HEK293 (cell line): ENCODE results near the gene ELFN1.
A peak's percentile ranks its signal among the peaks of the same experiment; 100 is the strongest.

Experiments used
- AEBP2 ChIP-seq: fragments of 450-650 bp; formaldehyde crosslinking; IDR thresholded peaks from 2 replicates; pipeline ENCODE4 v1.5.1; 2016; ENCODE audit warnings: missing biosample characterization, missing genetic modification characterization, borderline replicate concordance
- BCL11B ChIP-seq: fragments of 450-650 bp; formaldehyde crosslinking; IDR thresholded peaks from 2 replicates; pipeline ENCODE4 v1.5.1; 2016; ENCODE audit warnings: low read depth, missing biosample characterization, missing genetic modification characterization
- MZF1 ChIP-seq: fragments of 450-650 bp; formaldehyde crosslinking; IDR thresholded peaks from 2 replicates; pipeline ENCODE4 v1.5.1; 2017; ENCODE audit warnings: missing biosample characterization, missing genetic modification characterization, borderline replicate concordance
- PATZ1 ChIP-seq: fragments of 450-650 bp; formaldehyde crosslinking; IDR thresholded peaks from 2 replicates; pipeline ENCODE4 v1.5.1; 2016; ENCODE audit warnings: missing biosample characterization, missing genetic modification characterization
- PRDM10 ChIP-seq: fragments of 450-650 bp; formaldehyde crosslinking; IDR thresholded peaks from 2 replicates; pipeline ENCODE4 v1.5.1; 2016; ENCODE audit warnings: missing biosample characterization, missing genetic modification characterization
- PRDM2 ChIP-seq: fragments of 450-650 bp; formaldehyde crosslinking; IDR thresholded peaks from 2 replicates; pipeline ENCODE4 v1.5.1; 2016; ENCODE audit warnings: missing biosample characterization, missing genetic modification characterization, borderline replicate concordance
- ZBTB11 ChIP-seq: fragments of 450-650 bp; formaldehyde crosslinking; conservative IDR thresholded peaks from 2 replicates; pipeline ENCODE4 v1.5.1; 2016; ENCODE audit warnings: low read depth, missing biosample characterization, missing genetic modification characterization
- ZBTB49 ChIP-seq: fragments of 450-650 bp; formaldehyde crosslinking; IDR thresholded peaks from 2 replicates; pipeline ENCODE4 v1.5.1; 2016; ENCODE audit warnings: missing biosample characterization, missing genetic modification characterization, low read depth
- ZFHX2 ChIP-seq: fragments of 450-650 bp; formaldehyde crosslinking; conservative IDR thresholded peaks from 2 replicates; pipeline ENCODE4 v1.5.1; 2016; ENCODE audit warnings: missing biosample characterization, missing genetic modification characterization
- ZNF157 ChIP-seq: fragments of 450-650 bp; formaldehyde crosslinking; IDR thresholded peaks from 2 replicates; pipeline ENCODE4 v1.5.1; 2016; ENCODE audit warnings: missing biosample characterization, missing genetic modification characterization
- ZNF394 ChIP-seq: fragments of 450-650 bp; formaldehyde crosslinking; IDR thresholded peaks from 2 replicates; pipeline ENCODE4 v1.5.1; 2016; ENCODE audit warnings: missing biosample characterization, missing genetic modification characterization, mild to moderate bottlenecking, moderate library complexity, borderline replicate concordance
- ZNF416 ChIP-seq: fragments of 450-650 bp; formaldehyde crosslinking; IDR thresholded peaks from 2 replicates; pipeline ENCODE4 v1.5.1; 2016; ENCODE audit warnings: missing biosample characterization, missing genetic modification characterization
- ZNF513 ChIP-seq: fragments of 450-650 bp; IDR thresholded peaks from 2 replicates; pipeline ENCODE4 v1.5.1; 2018; ENCODE audit warnings: missing biosample characterization, missing genetic modification characterization
- ZNF561 ChIP-seq: fragments of 450-650 bp; IDR thresholded peaks from 2 replicates; pipeline ENCODE4 v1.5.1; 2018; ENCODE audit warnings: missing biosample characterization, missing genetic modification characterization, borderline replicate concordance
- ZNF624 ChIP-seq: fragments of 450-650 bp; formaldehyde crosslinking; IDR thresholded peaks from 2 replicates; pipeline ENCODE4 v1.5.1; 2017; ENCODE audit warnings: missing biosample characterization, missing genetic modification characterization
- ZNF785 ChIP-seq: fragments of 450-650 bp; formaldehyde crosslinking; IDR thresholded peaks from 2 replicates; pipeline ENCODE4 v1.5.1; 2016; ENCODE audit warnings: missing biosample characterization, missing genetic modification characterization

ELFN1 gene

GRCh38 chr7:1666823-1667565, 3.1 kb upstream of the ELFN1 start (continued):
- peak; percentile 81 for TF ChIP-seq PATZ1 (tag by site-specific recombination)
- TF ChIP-seq ZNF157 = no peak
- TF ChIP-seq ZNF785 = no peak
- no peak for TF ChIP-seq ZNF624 (tag by site-specific recombination)
- no peak for TF ChIP-seq PRDM2 (tag by site-specific recombination)
- no peak; the same call in 1 of the 2 replicates for TF ChIP-seq BCL11B
- no peak for TF ChIP-seq AEBP2 (tag by site-specific recombination)
- TF ChIP-seq ZNF416 (tag by site-specific recombination) = no peak
- no peak for TF ChIP-seq ZBTB11 (tag by site-specific recombination)
- no peak for TF ChIP-seq ZNF394
- no peak for TF ChIP-seq MZF1 (tag by site-specific recombination)
- TF ChIP-seq PRDM10 = no peak
- TF ChIP-seq ZNF561 (tag by site-specific recombination) = no peak
- no peak for TF ChIP-seq ZBTB49
- TF ChIP-seq ZFHX2 (tag by site-specific recombination) = peak; percentile 44; the same call in 1 of the 2 replicates
- no peak for TF ChIP-seq ZNF513 (tag by site-specific recombination)
